PC-3 (cell line): ENCODE results near the gene DUSP8. TPM values are rescaled to one million over a fixed set of nuclear protein-coding genes. Genes with fewer than 3 reads are reported as not detected.

ENCODE experiments used
- ATAC-seq: fragments of 200-7000 bp; cut with Tn5 transposase; 2 replicates; pipeline ENCODE4 v1.9.1; 2020; ENCODE audit warnings: mild to moderate bottlenecking, moderate library complexity
- BruUV-seq: library from RNA; stranded (reverse); fragments of 400-500 nt; replicated peaks from 2 replicates; lab custom pipeline; 2021; lab: Mats Ljungman, UMichigan
- CTCF ChIA-PET: fragments of 300-600 bp; sonication (Branson Sonifier 250); formaldehyde crosslinking; loops from one replicate; lab custom pipeline; 2022; ENCODE audit warnings: antibody characterized with exemption; lab: Charles Lee
- POLR2A ChIA-PET: fragments of 300-600 bp; sonication (Branson Sonifier 250); formaldehyde crosslinking; loops from one replicate; lab custom pipeline; 2022; ENCODE audit warnings: antibody characterized with exemption; ENCODE audit not compliant: unreplicated experiment; lab: Charles Lee
- DNase-seq: peaks from one replicate; pipeline ENCODE4 v3.0.0-alpha.2; 2015
- H2AFZ ChIP-seq: fragments of 300-600 bp; sonication (generic); 2 replicates; pipeline ENCODE4 v1.6.0; 2016; ENCODE audit warnings: antibody characterized with exemption, low read length
- H3F3A ChIP-seq: fragments of 300-600 bp; sonication (generic); one replicate; pipeline ENCODE4 v1.6.0; 2017; ENCODE audit warnings: antibody characterized with exemption, low read length, control low read depth, mild to moderate bottlenecking; ENCODE audit not compliant: unreplicated experiment
- H3K27ac ChIP-seq: fragments of 300-600 bp; sonication (generic); 2 replicates; pipeline ENCODE4 v1.5.1; 2016; ENCODE audit warnings: mild to moderate bottlenecking, low read length
- H3K27me3 ChIP-seq: fragments of 300-600 bp; sonication (generic); 2 replicates; pipeline ENCODE4 v1.6.1; 2016; ENCODE audit warnings: low read length, mixed read lengths
- H3K36me3 ChIP-seq: fragments of 300-600 bp; sonication (generic); 2 replicates; pipeline ENCODE4 v1.6.1; 2016; ENCODE audit warnings: low read depth, mixed run types, low read length, mixed read lengths
- H3K4me1 ChIP-seq: fragments of 300-600 bp; sonication (generic); 2 replicates; pipeline ENCODE4 v1.5.1; 2016; ENCODE audit warnings: low read length; ENCODE audit not compliant: insufficient read depth
- H3K4me2 ChIP-seq: fragments of 300-600 bp; sonication (generic); 2 replicates; pipeline ENCODE4 v1.6.0; 2016; ENCODE audit warnings: low read length
- H3K4me3 ChIP-seq: fragments of 300-600 bp; sonication (generic); 2 replicates; pipeline ENCODE4 v1.5.1; 2016; ENCODE audit warnings: mild to moderate bottlenecking, low read length, mixed read lengths
- H3K79me2 ChIP-seq: fragments of 300-600 bp; sonication (generic); 2 replicates; pipeline ENCODE4 v1.6.1; 2017; ENCODE audit warnings: low read length, mixed read lengths
- H3K9ac ChIP-seq: fragments of 300-600 bp; sonication (generic); 2 replicates; pipeline ENCODE4 v1.6.0; 2016; ENCODE audit warnings: mild to moderate bottlenecking, low read length
- H3K9me2 ChIP-seq: fragments of 300-600 bp; sonication (generic); replicated peaks from 2 replicates; pipeline ENCODE4 v1.6.1; 2016; ENCODE audit warnings: mixed run types, low read length, mixed read lengths
- H3K9me3 ChIP-seq: fragments of 300-600 bp; sonication (generic); 2 replicates; pipeline ENCODE4 v1.6.1; 2016; ENCODE audit warnings: low read length, mixed read lengths
- H4K20me1 ChIP-seq: fragments of 300-600 bp; sonication (generic); 2 replicates; pipeline ENCODE4 v1.6.1; 2016; ENCODE audit warnings: low read length, mixed read lengths
- CTCF ChIP-seq: fragments of 300-600 bp; sonication (generic); conservative IDR thresholded peaks from 2 replicates; pipeline ENCODE4 v1.5.1; 2017; ENCODE audit warnings: antibody characterized with exemption, low read depth, mild to moderate bottlenecking, low read length
- EZH2 ChIP-seq: fragments of 300-600 bp; sonication (generic); IDR thresholded peaks from one replicate; pipeline ENCODE4 v1.6.1; 2017; ENCODE audit warnings: antibody characterized with exemption, mild to moderate bottlenecking, low read length; ENCODE audit not compliant: unreplicated experiment
- EZH2phosphoT487 ChIP-seq: fragments of 300-600 bp; sonication (generic); IDR thresholded peaks from 2 replicates; pipeline ENCODE4 v1.6.1; 2018; ENCODE audit warnings: mild to moderate bottlenecking, antibody characterized with exemption, low read length, borderline replicate concordance
- intact Hi-C: fragments of 100-400 bp; cut with micrococcal nuclease; formaldehyde crosslinking; loops from 2 replicates; pipeline ENCODE4 v1.9.0; 2023
- total RNA-seq: library from RNA; depleted of rRNA; stranded (reverse); fragments of >200 nt; gene quantifications from 2 replicates; pipeline ENCODE4 v1.2.3, GENCODE V29; 2014

The DUSP8 gene
- total RNA-seq, 1 experiment from 2014 or later, result 2.6 TPM

DNA sequence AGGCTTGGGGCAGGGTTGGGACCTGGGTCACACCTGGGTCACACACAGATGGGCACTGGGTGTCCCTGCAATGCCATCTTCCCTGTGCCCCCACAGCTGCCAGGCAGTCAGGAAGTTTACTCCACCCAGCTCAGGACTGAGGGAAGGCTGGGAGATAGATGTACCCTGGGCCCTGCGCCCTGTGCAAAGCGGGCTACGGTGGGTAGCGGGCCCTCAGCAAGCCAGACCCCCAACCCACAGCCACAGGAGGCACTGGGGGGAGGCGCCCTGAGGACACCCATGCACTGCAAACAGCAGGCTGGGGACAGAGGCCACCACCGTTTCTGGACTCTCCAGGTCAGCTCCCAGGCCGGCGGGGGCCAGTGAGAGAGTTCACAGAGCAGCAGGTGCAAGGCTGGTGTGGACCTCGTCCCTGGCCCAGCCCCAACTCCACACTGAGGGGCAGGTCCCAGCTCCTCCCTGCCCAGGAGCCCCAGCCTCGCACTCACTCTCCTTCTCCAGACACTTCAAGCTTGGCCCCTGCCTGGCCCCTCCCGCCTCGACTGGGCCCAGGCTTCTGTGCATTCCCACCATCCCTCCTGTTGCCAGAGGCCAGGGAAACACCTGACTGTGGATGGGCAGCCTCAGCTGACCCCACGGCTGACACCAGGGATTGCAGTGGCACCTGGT lies 4.9 kb downstream of the DUSP8 start:
- intact Hi-C loops, result no loop called here
- ChIA-PET POLR2A (no interaction called here), CTCF (no interaction called here)
- Histone ChIP-seq H3K79me2 (no peaks in the 10 kb centered on the region), H3K4me3 (no peak overlapping the region), H3K9me2 (no peaks in the 10 kb centered on the region), H3F3A (no peaks in the 10 kb centered on the region), H3K9ac (no peak overlapping the region), H3K4me2 (no peak overlapping the region), H4K20me1 (no peaks in the 10 kb centered on the region), H2AFZ (no peak overlapping the region), H3K4me1 (no peaks in the 10 kb centered on the region), H3K36me3 (no peaks in the 10 kb centered on the region), H3K27ac (no peak overlapping the region), H3K27me3 (no peaks in the 10 kb centered on the region), H3K9me3 (no peaks in the 10 kb centered on the region)
- ATAC-seq (no peak), DNase-seq (no peak)
- no TSS peak for BruUV-seq
- TF ChIP-seq EZH2phosphoT487 (no peak), EZH2 (no peak), CTCF (no peak)

DNA sequence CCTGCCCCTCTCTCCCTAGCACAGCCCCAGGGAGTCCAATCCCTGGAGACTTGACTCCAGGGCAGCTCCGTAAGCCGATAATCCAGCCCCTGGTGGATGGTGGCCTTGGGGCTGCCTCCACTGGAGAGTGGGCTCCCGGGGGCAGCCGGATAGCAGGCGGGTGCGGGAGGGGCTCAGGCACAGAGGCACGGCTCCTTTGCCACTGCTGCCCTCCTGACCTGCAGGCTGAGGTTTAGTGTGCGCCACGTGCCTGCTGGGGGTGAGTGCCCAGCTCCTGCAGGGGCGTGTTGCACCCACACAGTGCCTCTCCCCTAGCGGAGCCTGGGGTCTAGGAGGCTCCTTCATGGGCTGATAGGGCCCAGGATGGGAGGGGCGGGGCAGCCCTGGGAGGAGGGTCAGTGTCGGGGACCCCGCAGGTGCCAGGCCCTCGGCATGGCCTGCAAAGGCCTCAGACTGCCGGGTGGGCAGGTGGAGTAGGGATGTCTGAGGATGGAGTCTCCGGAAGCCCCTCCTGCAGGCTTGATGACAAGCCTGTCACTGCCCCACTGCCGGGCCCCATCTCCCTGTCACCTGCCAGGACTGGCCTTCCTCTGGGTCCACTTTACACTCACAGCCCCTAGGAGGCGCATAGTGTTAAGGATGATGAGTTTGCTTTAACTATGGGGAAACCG lies 5.6 kb downstream of the DUSP8 start:
- H3K36me3 ChIP-seq, result no peaks in the 10 kb centered on the region
- POLR2A ChIA-PET, result no interaction called here
- no peaks in the 10 kb centered on the region for H3K9me3 ChIP-seq
- no peaks in the 10 kb centered on the region for H3K79me2 ChIP-seq
- H3K9ac ChIP-seq, result no peak overlapping the region
- no peak for DNase-seq
- H2AFZ ChIP-seq, result no peak overlapping the region
- no peak overlapping the region for H3K4me3 ChIP-seq
- no peaks in the 10 kb centered on the region for H3F3A ChIP-seq
- H3K9me2 ChIP-seq, result no peaks in the 10 kb centered on the region
- TF ChIP-seq EZH2phosphoT487 (no peak), CTCF (peak; percentile 48; the same call in 1 of the 2 replicates), EZH2 (no peak)
- no TSS peak for BruUV-seq
- H3K27me3 ChIP-seq, result no peaks in the 10 kb centered on the region
- H4K20me1 ChIP-seq, result no peaks in the 10 kb centered on the region
- no peak for ATAC-seq
- intact Hi-C loops, result no loop called here
- H3K4me1 ChIP-seq, result no peaks in the 10 kb centered on the region
- CTCF ChIA-PET, result no interaction called here
- no peak overlapping the region for H3K27ac ChIP-seq
- H3K4me2 ChIP-seq, result no peak overlapping the region

DNA sequence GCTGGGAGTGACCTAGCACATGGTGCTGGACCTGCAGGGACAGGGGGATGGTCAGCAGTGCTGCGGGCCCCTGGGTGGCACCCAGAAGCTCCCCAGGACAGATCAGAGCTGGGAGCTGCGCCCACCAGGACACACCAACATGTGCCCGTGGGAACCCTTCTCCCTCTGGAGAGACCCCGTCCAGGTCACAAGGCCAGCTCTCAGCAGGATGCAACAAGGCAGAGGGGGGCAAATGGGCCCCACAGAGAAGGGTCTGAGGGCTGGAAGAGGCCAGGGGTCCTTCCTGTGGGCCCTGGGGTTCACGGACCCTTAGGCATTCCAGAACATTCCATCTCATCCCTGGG lies 6.2 kb downstream of the DUSP8 start:
- no peaks in the 10 kb centered on the region for H3K4me1 ChIP-seq
- no peaks in the 10 kb centered on the region for H3K9me3 ChIP-seq
- ATAC-seq, result no peak
- H3K9ac ChIP-seq, result no peak overlapping the region
- H3K4me2 ChIP-seq, result no peak overlapping the region
- H3K4me3 ChIP-seq, result no peak overlapping the region
- ChIA-PET POLR2A (no interaction called here), CTCF (interaction anchor here (1.2 kb wide), 1 partner anchor 19 kb away, joined by 4 read pairs; no protein-coding TSS in a partner anchor)
- BruUV-seq, result no TSS peak
- H3K9me2 ChIP-seq, result no peaks in the 10 kb centered on the region
- H2AFZ ChIP-seq, result no peak overlapping the region
- intact Hi-C loops, result no loop called here
- no peaks in the 10 kb centered on the region for H3K79me2 ChIP-seq
- H3K27ac ChIP-seq, result no peak overlapping the region
- H3F3A ChIP-seq, result no peaks in the 10 kb centered on the region
- DNase-seq, result no peak
- H3K27me3 ChIP-seq, result no peaks in the 10 kb centered on the region
- no peaks in the 10 kb centered on the region for H3K36me3 ChIP-seq
- no peaks in the 10 kb centered on the region for H4K20me1 ChIP-seq
- no peak for TF ChIP-seq EZH2
- no peak for TF ChIP-seq EZH2phosphoT487
- no peak for TF ChIP-seq CTCF
